HUES64 (cell line): ENCODE measurements around the gene KHNYN.

ENCODE experiments used
- H3K27ac ChIP-seq: 2 replicates; pipeline ENCODE4 v1.7.0; 2013; ENCODE audit warnings: low read depth, low read length, inconsistent platforms
- H3K27me3 ChIP-seq: 2 replicates; pipeline ENCODE4 v1.6.1; 2013; ENCODE audit warnings: mild to moderate bottlenecking, low read length; ENCODE audit not compliant: insufficient read depth
- H3K36me3 ChIP-seq: 2 replicates; pipeline ENCODE4 v1.6.1; 2013; ENCODE audit warnings: mild to moderate bottlenecking, low read length; ENCODE audit not compliant: insufficient read depth
- H3K4me1 ChIP-seq: 2 replicates; pipeline ENCODE4 v1.6.1; 2013; ENCODE audit warnings: mild to moderate bottlenecking, low read length, moderate library complexity; ENCODE audit not compliant: insufficient read depth
- H3K4me3 ChIP-seq: 2 replicates; pipeline ENCODE4 v1.5.1; 2013; ENCODE audit warnings: mild to moderate bottlenecking, low read length, moderate library complexity
- H3K9ac ChIP-seq: 2 replicates; pipeline ENCODE4 v1.6.1; 2013; ENCODE audit warnings: mild to moderate bottlenecking, low read depth, low read length
- H3K9me3 ChIP-seq: 2 replicates; pipeline ENCODE4 v1.6.1; 2013; ENCODE audit warnings: low read depth, low read length; ENCODE audit not compliant: insufficient read depth
- WGBS: fragments of 150-250, 120-280 bp; methylation state at CpG from one replicate; pipeline ENCODE4 v1.1.7; 2013; ENCODE audit warnings: missing lambda C conversion rate; 5-methylcytosine and 5-hydroxymethylcytosine counted together

The KHNYN gene

DNA sequence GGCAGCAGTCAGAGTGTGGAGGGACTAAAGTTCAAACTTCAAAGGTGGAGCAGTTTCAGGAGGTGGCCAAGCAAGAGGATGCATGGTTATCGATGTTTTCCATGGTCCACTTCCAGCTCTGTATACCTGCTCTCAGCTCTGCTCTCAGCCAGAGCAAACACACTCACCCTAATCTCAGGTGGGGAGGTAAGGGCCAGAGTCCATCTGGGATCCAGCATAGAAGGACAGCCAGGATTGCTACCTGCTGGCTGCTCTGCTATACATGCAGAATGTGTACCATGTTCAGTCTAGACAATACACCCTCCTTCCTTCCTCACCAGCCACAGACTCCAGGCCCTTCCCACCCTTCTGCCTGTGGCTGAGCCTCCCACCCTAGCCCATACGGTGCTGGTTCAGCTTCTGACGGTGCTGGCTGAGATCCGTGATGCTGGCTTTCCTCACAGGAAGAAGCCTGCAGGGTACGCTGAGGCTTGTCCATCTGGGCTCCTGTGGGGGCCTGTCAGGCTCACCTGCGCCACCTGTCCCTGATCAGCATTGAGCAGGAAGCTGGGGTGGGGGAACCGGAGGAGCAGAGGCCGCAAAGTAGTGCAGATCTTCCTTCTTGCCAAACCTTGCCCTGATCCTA lies 2.7 kb upstream of the KHNYN start:
- Histone ChIP-seq H3K9me3 (no peaks in the 10 kb centered on the region), H3K4me3 (no peak overlapping the region), H3K27me3 (peaks cover 11% of the 10 kb centered on the region), H3K36me3 (no peaks in the 10 kb centered on the region), H3K4me1 (peaks cover 10% of the 10 kb centered on the region; the same call in 1 of the 2 replicates), H3K27ac (no peak overlapping the region), H3K9ac (no peak overlapping the region)
- 73% methylated on average over 8 of the region's 8 CpGs for WGBS

GRCh38 chr14:24427537-24428508 lies 1.9 kb upstream of the KHNYN start:
- H3K36me3 ChIP-seq: peaks cover 4% of the 10 kb centered on the region
- no peak overlapping the region for H3K27ac ChIP-seq
- H3K9me3 ChIP-seq: no peaks in the 10 kb centered on the region
- 93% methylated on average over 18 of the region's 18 CpGs for WGBS
- no peak overlapping the region for H3K9ac ChIP-seq
- H3K4me1 ChIP-seq: peaks cover 10% of the 10 kb centered on the region; the same call in 1 of the 2 replicates
- peaks cover 11% of the 10 kb centered on the region for H3K27me3 ChIP-seq
- no peak overlapping the region for H3K4me3 ChIP-seq

DNA sequence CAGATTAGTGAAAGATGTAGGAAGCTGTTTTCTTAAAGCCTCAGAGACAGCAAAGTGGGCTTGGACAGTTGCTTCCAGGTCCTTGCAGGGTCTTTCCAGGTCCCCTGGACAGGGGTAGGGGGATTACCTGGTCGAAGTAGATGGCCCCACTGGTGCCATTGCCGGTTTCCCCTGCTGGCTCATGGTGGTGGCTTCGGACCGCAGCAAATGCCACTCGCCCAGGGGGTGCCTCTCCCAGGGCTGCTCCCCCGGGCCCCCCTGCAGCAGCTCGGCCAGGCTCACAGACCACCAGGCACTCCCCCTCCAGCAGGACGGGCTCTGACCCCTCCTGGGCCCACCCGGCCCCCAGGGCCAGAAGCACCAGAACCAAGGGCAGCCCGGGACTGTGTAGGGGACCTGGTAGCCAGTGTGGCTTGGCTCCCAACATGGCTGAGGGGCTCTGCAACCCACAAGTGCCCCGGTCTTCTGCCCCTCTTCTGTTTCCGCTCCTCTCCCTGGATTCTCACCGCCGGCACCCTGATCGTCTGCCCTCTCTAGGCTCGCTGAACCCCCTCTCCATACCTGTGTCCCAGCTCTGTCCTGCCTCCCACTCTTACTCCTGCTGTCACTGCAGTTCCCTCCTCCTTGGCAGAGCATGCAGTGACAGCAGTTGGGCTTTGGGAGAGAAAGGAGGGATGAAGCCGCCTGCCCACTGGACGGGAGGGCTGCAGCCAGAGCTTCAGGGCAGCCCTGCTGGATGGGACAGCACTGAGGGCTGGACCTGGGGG lies 943 bp upstream of the KHNYN start:
- no peak overlapping the region for H3K27ac ChIP-seq
- 84% methylated on average over 18 of the region's 18 CpGs for WGBS
- no peak overlapping the region for H3K9ac ChIP-seq
- H3K9me3 ChIP-seq: no peaks in the 10 kb centered on the region
- H3K4me1 ChIP-seq: peaks cover 10% of the 10 kb centered on the region; the same call in 1 of the 2 replicates
- peak overlapping the region; percentile 78; the same call in 1 of the 2 replicates for H3K4me3 ChIP-seq
- peaks cover 14% of the 10 kb centered on the region for H3K36me3 ChIP-seq
- peaks cover 11% of the 10 kb centered on the region for H3K27me3 ChIP-seq

DNA sequence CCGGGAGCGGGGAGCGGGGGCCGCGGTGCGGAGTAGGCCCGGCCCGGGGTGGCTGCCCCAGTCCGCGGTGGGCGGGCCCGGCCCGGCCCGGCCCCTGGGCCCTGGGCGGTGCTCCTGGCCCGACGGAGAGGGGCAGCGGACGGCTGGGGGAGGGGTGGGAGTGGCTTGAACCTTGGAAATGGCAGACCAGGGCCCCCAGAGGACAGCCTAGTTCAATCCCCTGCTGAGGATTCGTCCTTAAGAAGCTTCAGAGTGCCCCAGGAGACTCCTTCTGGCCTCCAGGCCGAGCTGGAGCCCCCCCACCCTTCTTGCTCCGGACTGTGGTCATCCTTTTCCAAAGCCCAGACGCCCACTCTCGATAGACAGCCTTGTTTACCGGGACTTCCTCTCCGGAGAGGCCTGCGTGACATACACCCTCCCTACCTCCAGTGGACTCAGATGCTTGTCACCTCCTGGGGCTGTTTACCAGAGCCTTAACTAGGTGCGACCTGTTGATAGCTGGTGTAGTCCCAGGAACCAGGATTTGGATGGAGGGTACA lies 458 bp downstream of the KHNYN start:
- Histone ChIP-seq H3K27ac (peak overlapping the region; percentile 86; the same call in 1 of the 2 replicates), H3K4me1 (peaks cover 10% of the 10 kb centered on the region; the same call in 1 of the 2 replicates), H3K9ac (peak overlapping the region; percentile 84), H3K27me3 (peaks cover 11% of the 10 kb centered on the region), H3K9me3 (no peaks in the 10 kb centered on the region), H3K4me3 (peak overlapping the region; percentile 78), H3K36me3 (peaks cover 17% of the 10 kb centered on the region)
- WGBS: under 1% methylated on average over 28 of the region's 28 CpGs

DNA sequence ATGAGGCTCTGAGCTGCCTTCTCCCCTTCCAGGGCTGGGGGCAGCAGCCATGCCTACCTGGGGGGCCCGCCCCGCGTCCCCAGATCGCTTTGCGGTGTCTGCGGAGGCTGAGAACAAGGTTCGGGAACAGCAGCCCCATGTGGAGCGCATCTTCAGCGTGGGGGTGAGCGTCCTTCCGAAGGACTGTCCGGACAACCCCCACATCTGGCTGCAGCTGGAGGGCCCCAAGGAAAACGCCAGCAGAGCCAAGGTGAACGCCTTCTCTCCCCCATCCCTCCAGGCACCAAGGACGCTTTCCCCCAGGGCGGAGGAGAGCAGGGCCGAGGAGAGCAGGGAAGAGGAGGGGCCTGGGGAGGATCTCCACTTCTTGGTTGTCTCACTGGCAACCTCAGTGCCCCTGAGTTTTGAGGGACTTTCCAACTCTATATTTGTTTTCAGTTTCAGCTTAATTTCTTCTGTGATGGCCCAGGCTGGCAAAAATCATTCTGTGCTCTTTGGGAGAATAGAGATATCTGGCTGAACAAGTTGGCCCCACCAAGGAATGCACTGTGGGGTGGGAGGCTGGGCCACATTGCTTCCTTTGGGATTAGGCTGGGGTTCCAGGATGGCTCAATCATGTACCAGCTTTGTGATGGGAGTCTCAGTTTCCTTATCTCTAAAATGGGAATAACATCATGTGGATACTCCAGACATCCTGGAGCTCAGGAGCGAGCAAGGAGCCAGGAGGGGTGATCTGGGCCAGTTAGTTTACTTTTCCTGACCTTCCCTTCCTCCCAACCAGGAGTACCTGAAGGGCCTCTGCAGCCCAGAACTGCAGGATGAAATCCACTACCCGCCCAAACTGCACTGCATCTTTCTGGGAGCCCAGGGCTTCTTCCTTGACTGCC lies 1.2 kb downstream of the KHNYN start:
- Histone ChIP-seq H3K9me3 (no peaks in the 10 kb centered on the region), H3K4me3 (peak overlapping the region; percentile 78), H3K27ac (peak overlapping the region; percentile 86; the same call in 1 of the 2 replicates), H3K36me3 (peaks cover 17% of the 10 kb centered on the region), H3K9ac (peak overlapping the region; percentile 84; the same call in 1 of the 2 replicates), H3K27me3 (peaks cover 11% of the 10 kb centered on the region), H3K4me1 (peaks cover 10% of the 10 kb centered on the region; the same call in 1 of the 2 replicates)
- 15% methylated on average over 16 of the region's 19 CpGs for WGBS

DNA sequence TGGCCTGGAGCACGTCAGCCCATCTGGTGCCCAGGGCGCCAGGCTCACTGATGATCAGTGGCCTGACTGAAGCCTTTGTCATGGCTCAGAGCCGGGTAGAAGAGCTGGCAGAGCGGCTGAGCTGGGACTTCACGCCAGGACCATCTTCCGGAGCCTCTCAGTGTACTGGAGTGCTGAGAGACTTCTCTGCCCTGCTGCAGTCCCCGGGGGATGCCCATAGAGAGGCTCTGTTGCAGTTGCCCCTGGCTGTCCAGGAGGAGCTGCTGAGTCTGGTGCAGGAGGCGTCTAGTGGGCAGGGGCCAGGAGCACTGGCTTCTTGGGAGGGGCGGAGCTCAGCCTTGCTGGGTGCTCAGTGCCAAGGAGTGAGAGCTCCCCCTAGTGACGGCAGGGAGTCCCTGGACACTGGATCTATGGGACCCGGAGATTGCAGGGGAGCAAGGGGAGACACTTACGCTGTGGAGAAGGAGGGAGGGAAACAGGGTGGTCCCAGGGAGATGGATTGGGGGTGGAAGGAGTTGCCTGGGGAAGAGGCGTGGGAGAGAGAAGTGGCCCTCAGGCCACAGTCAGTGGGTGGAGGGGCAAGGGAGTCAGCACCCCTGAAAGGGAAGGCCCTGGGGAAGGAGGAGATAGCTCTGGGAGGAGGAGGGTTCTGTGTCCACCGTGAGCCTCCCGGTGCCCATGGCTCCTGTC lies 2.0 kb downstream of the KHNYN start:
- Histone ChIP-seq H3K27me3 (peaks cover 11% of the 10 kb centered on the region), H3K27ac (no peak overlapping the region; the same call in 1 of the 2 replicates), H3K4me3 (peak overlapping the region; percentile 78; the same call in 1 of the 2 replicates), H3K4me1 (peaks cover 10% of the 10 kb centered on the region; the same call in 1 of the 2 replicates), H3K36me3 (peaks cover 17% of the 10 kb centered on the region), H3K9me3 (no peaks in the 10 kb centered on the region), H3K9ac (no peak overlapping the region)
- 48% methylated on average over 15 of the region's 15 CpGs for WGBS

- peaks cover 21% of the 10 kb centered on the region for H3K36me3 ChIP-seq
- H3K9me3 ChIP-seq: no peaks in the 10 kb centered on the region
- no peak overlapping the region for H3K9ac ChIP-seq
- no peak overlapping the region for H3K27ac ChIP-seq
- 91% methylated on average over 24 of the region's 24 CpGs for WGBS
- H3K4me1 ChIP-seq: peaks cover 7% of the 10 kb centered on the region; the same call in 1 of the 2 replicates
- H3K4me3 ChIP-seq: no peak overlapping the region
- H3K27me3 ChIP-seq: peaks cover 11% of the 10 kb centered on the region
Observed at GRCh38 chr14:24432259-24433131, 2.7 kb downstream of the KHNYN start.

GRCh38 chr14:24434036-24434435 lies 4.3 kb downstream of the KHNYN start:
- H3K4me1 ChIP-seq: peaks cover 7% of the 10 kb centered on the region; the same call in 1 of the 2 replicates
- peaks cover 5% of the 10 kb centered on the region for H3K27me3 ChIP-seq
- H3K36me3 ChIP-seq: peaks cover 37% of the 10 kb centered on the region
- H3K27ac ChIP-seq: no peak overlapping the region
- WGBS: 92% methylated on average over 7 of the region's 7 CpGs
- no peak overlapping the region for H3K9ac ChIP-seq
- no peaks in the 10 kb centered on the region for H3K9me3 ChIP-seq
- H3K4me3 ChIP-seq: no peak overlapping the region

DNA sequence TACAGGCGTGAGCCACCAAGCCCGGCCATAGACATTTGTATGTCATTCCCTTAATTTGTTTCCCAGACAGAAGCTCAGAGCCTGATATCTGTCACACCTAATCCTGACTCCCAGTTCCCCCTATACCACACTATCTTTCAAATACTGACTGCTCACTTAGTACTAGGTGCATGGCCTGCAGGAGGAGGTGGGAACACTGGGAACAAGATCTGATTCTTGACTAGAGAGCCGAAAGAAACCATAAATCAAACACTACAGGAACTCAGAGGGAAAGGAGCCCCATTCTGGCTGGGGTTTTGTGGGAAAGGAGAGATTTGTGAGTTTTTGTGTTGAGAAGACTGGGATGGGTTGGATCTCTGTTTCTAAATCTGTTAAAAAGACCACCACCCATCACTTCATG lies 4.9 kb downstream of the KHNYN start:
- H3K4me3 ChIP-seq: no peak overlapping the region
- no peak overlapping the region for H3K9ac ChIP-seq
- peaks cover 43% of the 10 kb centered on the region for H3K36me3 ChIP-seq
- H3K4me1 ChIP-seq: peaks cover 7% of the 10 kb centered on the region; the same call in 1 of the 2 replicates
- H3K27me3 ChIP-seq: no peaks in the 10 kb centered on the region
- 87% methylated on average over 2 of the region's 3 CpGs for WGBS
- no peaks in the 10 kb centered on the region for H3K9me3 ChIP-seq
- no peak overlapping the region for H3K27ac ChIP-seq
